Measurements from ENCODE around the gene NFRKB. TPM values are rescaled to one million over a fixed set of nuclear protein-coding genes. Genes with fewer than 3 reads are reported as not detected.

Gene NFRKB
- total and polyA plus RNA-seq, 3 experiments from 2014 or later = 20.3 to 37.8 (median 37.5) TPM

- DNase-seq = no peak
- H3K9me3 Mint-ChIP-seq = no peaks in the 10 kb centered on the region
- H3K4me3 Mint-ChIP-seq = no peak overlapping the region
- peaks cover 9% of the 10 kb centered on the region for H3K36me3 ChIP-seq (ENCODE audit: insufficient read depth, low read length)
- peaks cover 6 to 66% (median 36%) of the 10 kb centered on the region in 3 donors for H3K36me3 Mint-ChIP-seq
- H3K27ac ChIP-seq (ENCODE audit: low read depth, low read length) = no peak overlapping the region
- H3K27ac Mint-ChIP-seq = no peak overlapping the region
- no peaks in the 10 kb centered on the region for H3K4me1 ChIP-seq (ENCODE audit: insufficient read depth, low read length)
- CTCF ChIA-PET = interaction anchor here (1.2 to 1.5 kb wide), 2 partner anchors 8 to 199 kb away, joined by 3 to 4 read pairs; no protein-coding TSS in a partner anchor
- no peaks in the 10 kb centered on the region for H3K27me3 Mint-ChIP-seq
- no peaks in the 10 kb centered on the region for H3K4me1 Mint-ChIP-seq
- H3K4me3 ChIP-seq (ENCODE audit: low read length) = no peak overlapping the region
- POLR2A ChIA-PET = interaction anchor here (0.6 kb wide), 1 partner anchor 87 kb away, joined by 3 read pairs; no protein-coding TSS in a partner anchor
- H3K9me3 ChIP-seq (ENCODE audit: low read length) = no peaks in the 10 kb centered on the region
- no peaks in the 10 kb centered on the region for H3K27me3 ChIP-seq (ENCODE audit: insufficient read depth, low read length, poor library complexity, severe bottlenecking)
Observed at GRCh38 chr11:129933262-129933661, 37.9 kb upstream of the NFRKB start.

- Histone ChIP-seq H3K27ac (ENCODE audit: low read depth, low read length) (no peak overlapping the region), H3K4me1 (ENCODE audit: insufficient read depth, low read length) (no peaks in the 10 kb centered on the region), H3K9me3 (ENCODE audit: low read length) (no peaks in the 10 kb centered on the region), H3K4me3 (ENCODE audit: low read length) (no peak overlapping the region), H3K36me3 (ENCODE audit: insufficient read depth, low read length) (peaks cover 9% of the 10 kb centered on the region), H3K27me3 (ENCODE audit: insufficient read depth, low read length, poor library complexity, severe bottlenecking) (no peaks in the 10 kb centered on the region)
- Mint-ChIP-seq H3K4me3 (no peak overlapping the region), H3K36me3 (peaks cover 6 to 64% (median 36%) of the 10 kb centered on the region in 3 donors), H3K4me1 (no peaks in the 10 kb centered on the region), H3K27me3 (no peaks in the 10 kb centered on the region), H3K27ac (peak overlapping the region in 1 of 8 donors; percentile 32), H3K9me3 (no peaks in the 10 kb centered on the region)
- CTCF ChIA-PET = interaction anchor here (1.2 to 1.5 kb wide), 2 partner anchors 9 to 199 kb away, joined by 3 to 4 read pairs; no protein-coding TSS in a partner anchor
- DNase-seq = no peak
- POLR2A ChIA-PET = no interaction called here
Observed at GRCh38 chr11:129932381-129933067, 37.1 kb upstream of the NFRKB start.

- peak overlapping the region in 1 of 8 donors; percentile 77 for H3K27ac Mint-ChIP-seq
- H3K27me3 Mint-ChIP-seq = no peaks in the 10 kb centered on the region
- POLR2A ChIA-PET = no interaction called here
Observed at GRCh38 chr11:129930743-129931142, 35.4 kb upstream of the NFRKB start.

GRCh38 chr11:129930296-129930695, 34.9 kb upstream of the NFRKB start:
- no peak for DNase-seq
- no peak overlapping the region for H3K27ac ChIP-seq (ENCODE audit: low read depth, low read length)
- H3K4me1 Mint-ChIP-seq = no peaks in the 10 kb centered on the region
- no peaks in the 10 kb centered on the region for H3K9me3 Mint-ChIP-seq
- no peaks in the 10 kb centered on the region for H3K27me3 Mint-ChIP-seq
- ChIA-PET CTCF (interaction anchor here (1.1 to 1.2 kb wide), 2 partner anchors 9 to 202 kb away, joined by 3 to 6 read pairs; no protein-coding TSS in a partner anchor), POLR2A (no interaction called here)
- H3K4me3 Mint-ChIP-seq = no peak overlapping the region
- no peaks in the 10 kb centered on the region for H3K27me3 ChIP-seq (ENCODE audit: insufficient read depth, low read length, poor library complexity, severe bottlenecking)
- no peak overlapping the region for H3K4me3 ChIP-seq (ENCODE audit: low read length)
- H3K4me1 ChIP-seq (ENCODE audit: insufficient read depth, low read length) = no peaks in the 10 kb centered on the region
- peaks cover 9% of the 10 kb centered on the region for H3K36me3 ChIP-seq (ENCODE audit: insufficient read depth, low read length)
- peaks cover 6 to 58% (median 39%) of the 10 kb centered on the region in 3 donors for H3K36me3 Mint-ChIP-seq
- H3K27ac Mint-ChIP-seq = no peak overlapping the region
- no peaks in the 10 kb centered on the region for H3K9me3 ChIP-seq (ENCODE audit: low read length)

More at GRCh38 chr11:129930743-129931142, 35.4 kb upstream of the NFRKB start:
- Mint-ChIP-seq H3K9me3 (no peaks in the 10 kb centered on the region), H3K4me3 (no peak overlapping the region), H3K4me1 (no peaks in the 10 kb centered on the region), H3K36me3 (peaks cover 6 to 60% (median 35%) of the 10 kb centered on the region in 3 donors)
- Histone ChIP-seq H3K4me3 (ENCODE audit: low read length) (no peak overlapping the region), H3K9me3 (ENCODE audit: low read length) (no peaks in the 10 kb centered on the region), H3K27ac (ENCODE audit: low read depth, low read length) (no peak overlapping the region), H3K27me3 (ENCODE audit: insufficient read depth, low read length, poor library complexity, severe bottlenecking) (no peaks in the 10 kb centered on the region), H3K4me1 (ENCODE audit: insufficient read depth, low read length) (no peaks in the 10 kb centered on the region), H3K36me3 (ENCODE audit: insufficient read depth, low read length) (peaks cover 9% of the 10 kb centered on the region)
- CTCF ChIA-PET = no interaction called here
- DNase-seq = no peak

- Mint-ChIP-seq H3K9me3 (no peaks in the 10 kb centered on the region), H3K4me1 (no peaks in the 10 kb centered on the region), H3K27me3 (no peaks in the 10 kb centered on the region), H3K36me3 (peaks cover 6 to 56% (median 36%) of the 10 kb centered on the region in 3 donors), H3K27ac (peak overlapping the region in 2 of 8 donors; percentile 15 to 17), H3K4me3 (no peak overlapping the region)
- Histone ChIP-seq H3K27me3 (ENCODE audit: insufficient read depth, low read length, poor library complexity, severe bottlenecking) (no peaks in the 10 kb centered on the region), H3K4me1 (ENCODE audit: insufficient read depth, low read length) (no peaks in the 10 kb centered on the region), H3K27ac (ENCODE audit: low read depth, low read length) (no peak overlapping the region), H3K36me3 (ENCODE audit: insufficient read depth, low read length) (peaks cover 6% of the 10 kb centered on the region), H3K9me3 (ENCODE audit: low read length) (no peaks in the 10 kb centered on the region), H3K4me3 (ENCODE audit: low read length) (no peak overlapping the region)
- ChIA-PET CTCF (interaction anchor here (1.1 to 1.2 kb wide), 2 partner anchors 8 to 203 kb away, joined by 3 to 6 read pairs; no protein-coding TSS in a partner anchor), POLR2A (no interaction called here)
- DNase-seq = no peak
Observed at GRCh38 chr11:129929721-129930120, 34.3 kb upstream of the NFRKB start.

- no peaks in the 10 kb centered on the region for H3K4me1 ChIP-seq (ENCODE audit: insufficient read depth, low read length)
- Mint-ChIP-seq H3K27ac (peak overlapping the region in 2 of 8 donors; percentile 20 to 76), H3K4me3 (no peak overlapping the region), H3K36me3 (peaks cover 6 to 54% (median 30%) of the 10 kb centered on the region in 3 donors), H3K9me3 (no peaks in the 10 kb centered on the region), H3K4me1 (no peaks in the 10 kb centered on the region), H3K27me3 (no peaks in the 10 kb centered on the region)
- H3K9me3 ChIP-seq (ENCODE audit: low read length) = no peaks in the 10 kb centered on the region
- peaks cover 5% of the 10 kb centered on the region for H3K36me3 ChIP-seq (ENCODE audit: insufficient read depth, low read length)
- ChIA-PET POLR2A (no interaction called here), CTCF (interaction anchor here (1.1 to 13.9 kb wide), 3 partner anchors 8 to 204 kb away, joined by 3 to 159 read pairs (median 6); no protein-coding TSS in a partner anchor)
- no peak for DNase-seq
- H3K27me3 ChIP-seq (ENCODE audit: insufficient read depth, low read length, poor library complexity, severe bottlenecking) = no peaks in the 10 kb centered on the region
- H3K4me3 ChIP-seq (ENCODE audit: low read length) = no peak overlapping the region
- no peak overlapping the region for H3K27ac ChIP-seq (ENCODE audit: low read depth, low read length)
Observed at GRCh38 chr11:129928923-129929692, 33.7 kb upstream of the NFRKB start.

- H3K4me1 Mint-ChIP-seq = peaks cover 3 to 6% (median 5%) of the 10 kb centered on the region in 3 donors
- H3K9me3 Mint-ChIP-seq = no peaks in the 10 kb centered on the region
- H3K4me3 ChIP-seq (ENCODE audit: low read length) = no peak overlapping the region
- no peak for DNase-seq
- POLR2A ChIA-PET = interaction anchor here (0.7 to 1.9 kb wide), 2 partner anchors 205 to 209 kb away, joined by 7 to 8 read pairs; no protein-coding TSS in a partner anchor
- peaks cover 0 to 3% of the 10 kb centered on the region in 2 donors for H3K27me3 Mint-ChIP-seq
- CTCF ChIA-PET = interaction anchor here (0.9 to 13.9 kb wide), 7 partner anchors 13 to 224 kb away, joined by 3 to 159 read pairs (median 4); partner anchors contain the start of gene PRDM10
- H3K27ac ChIP-seq (ENCODE audit: low read depth, low read length) = no peak overlapping the region
- no peak overlapping the region for H3K4me3 Mint-ChIP-seq
- no peaks in the 10 kb centered on the region for H3K36me3 ChIP-seq (ENCODE audit: insufficient read depth, low read length)
- H3K27ac Mint-ChIP-seq = peak overlapping the region in 1 of 8 donors; percentile 12
- peaks cover 4 to 41% (median 8%) of the 10 kb centered on the region in 3 donors for H3K36me3 Mint-ChIP-seq
- peaks cover 5% of the 10 kb centered on the region for H3K4me1 ChIP-seq (ENCODE audit: insufficient read depth, low read length)
- no peaks in the 10 kb centered on the region for H3K9me3 ChIP-seq (ENCODE audit: low read length)
- no peaks in the 10 kb centered on the region for H3K27me3 ChIP-seq (ENCODE audit: insufficient read depth, low read length, poor library complexity, severe bottlenecking)
Observed at GRCh38 chr11:129922674-129923073, 27.3 kb upstream of the NFRKB start.

All from CD8-positive, alpha-beta memory T cell (primary cell).